Liver (tissue), 3 donors: ENCODE measurements around the gene NAPEPLD.

Source experiments
- CTCF ChIP-seq: fragments of 150-350 bp; IDR thresholded peaks from 2 replicates; pipeline ENCODE4 v1.5.1; 2017; ENCODE audit warnings: improper control_type of control experiment, low read depth, low read length; ENCODE audit not compliant: missing input control
- FOXA1 ChIP-seq: IDR thresholded peaks from 2 replicates; pipeline ENCODE4 v1.6.1; 2016; ENCODE audit warnings: antibody characterized with exemption
- FOXA2 ChIP-seq: IDR thresholded peaks from 2 replicates; pipeline ENCODE4 v1.6.1; 2016; ENCODE audit warnings: antibody characterized with exemption
- GABPA ChIP-seq, 2 donors: IDR thresholded peaks in 1 of 2; conservative IDR thresholded peaks in 1 of 2; 2 replicates each; pipeline ENCODE4 v1.6.1; 2016; ENCODE audit warnings: antibody characterized with exemption in 2 of 2, mild to moderate bottlenecking in 1 of 2, moderate library complexity in 1 of 2
- RAD21 ChIP-seq, 2 donors: IDR thresholded peaks; 2 replicates each; pipeline ENCODE4 v1.6.1; 2016; ENCODE audit warnings: antibody characterized with exemption in 2 of 2, mild to moderate bottlenecking in 2 of 2
- RXRA ChIP-seq, 2 donors: IDR thresholded peaks; 2 replicates each; pipeline ENCODE4 v1.6.1; 2017 to 2018; ENCODE audit warnings: antibody characterized with exemption in 2 of 2, mild to moderate bottlenecking in 1 of 2
- TF ChIP-seq, protein P1 (sequence below): IDR thresholded peaks from 2 replicates; pipeline ENCODE4 v1.6.1; 2016; ENCODE audit warnings: antibody characterized with exemption
- donor health status: healthy.
- donor health status: healthy.

- no peak for TF ChIP-seq CTCF
- no peak for TF ChIP-seq GABPA (IDR thresholded peaks at IDR 0.05 in 1 of 2, conservative IDR thresholded peaks at IDR 0.05 in 1 of 2)
- TF ChIP-seq, protein P1, sequence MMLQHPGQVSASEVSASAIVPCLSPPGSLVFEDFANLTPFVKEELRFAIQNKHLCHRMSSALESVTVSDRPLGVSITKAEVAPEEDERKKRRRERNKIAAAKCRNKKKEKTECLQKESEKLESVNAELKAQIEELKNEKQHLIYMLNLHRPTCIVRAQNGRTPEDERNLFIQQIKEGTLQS = no peak
- no peak for TF ChIP-seq RXRA (IDR thresholded peaks at IDR 0.05)
- no peak for TF ChIP-seq RAD21 (IDR thresholded peaks at IDR 0.05)
- no peak for TF ChIP-seq FOXA1
- no peak for TF ChIP-seq FOXA2
These were observed 33.1 kb downstream of the NAPEPLD start for GRCh38 chr7:103115771-103116170.
